Loucy (cell line): ENCODE measurements around the gene CEP44.
"Not testable (repeated sequence)": the region's sequence is repeated elsewhere in the genome, so short reads cannot be mapped to it uniquely, and the experiment has no call there.

Source experiments
- H2AFZ ChIP-seq: fragments of 200-600 bp; sonication (generic); 2 replicates; pipeline ENCODE4 v1.6.0; 2016; ENCODE audit warnings: antibody characterized with exemption, mild to moderate bottlenecking, low read length, moderate library complexity
- H3F3A ChIP-seq: fragments of 200-600 bp; 2 replicates; pipeline ENCODE4 v1.6.0; 2016; ENCODE audit warnings: antibody characterized with exemption, low read depth, mild to moderate bottlenecking
- H3K27me3 ChIP-seq: fragments of 200-600 bp; sonication (generic); 2 replicates; pipeline ENCODE4 v1.6.1; 2014; ENCODE audit warnings: low read length, mild to moderate bottlenecking; ENCODE audit not compliant: insufficient read depth, poor library complexity, severe bottlenecking
- H3K36me3 ChIP-seq: fragments of 200-600 bp; sonication (generic); 2 replicates; pipeline ENCODE4 v1.6.1; 2016; ENCODE audit warnings: low read length; ENCODE audit not compliant: insufficient read depth
- H3K4me1 ChIP-seq: fragments of 200-600 bp; sonication (generic); 2 replicates; pipeline ENCODE4 v1.5.1; 2014; ENCODE audit warnings: low read length, mild to moderate bottlenecking; ENCODE audit not compliant: insufficient read depth, poor library complexity, severe bottlenecking
- H3K4me2 ChIP-seq: fragments of 200-600 bp; sonication (generic); 2 replicates; pipeline ENCODE4 v1.6.0; 2014; ENCODE audit warnings: antibody characterized with exemption, low read length, low read depth, mild to moderate bottlenecking; ENCODE audit not compliant: poor library complexity, severe bottlenecking
- H3K4me3 ChIP-seq: fragments of 200-600 bp; sonication (generic); 2 replicates; pipeline ENCODE4 v1.5.1; 2014; ENCODE audit warnings: low read length, mild to moderate bottlenecking, mixed read lengths; ENCODE audit not compliant: poor library complexity, severe bottlenecking
- H3K79me2 ChIP-seq: fragments of 200-600 bp; sonication (generic); 2 replicates; pipeline ENCODE4 v1.6.1; 2014; ENCODE audit warnings: low read length; ENCODE audit not compliant: insufficient read depth
- H3K9ac ChIP-seq: fragments of 200-600 bp; sonication (generic); 2 replicates; pipeline ENCODE4 v1.6.0; 2014; ENCODE audit warnings: mild to moderate bottlenecking, low read depth, low read length, moderate library complexity; ENCODE audit not compliant: poor library complexity, severe bottlenecking
- H3K9me2 ChIP-seq: fragments of 200-600 bp; sonication (generic); replicated peaks from 2 replicates; pipeline ENCODE4 v1.6.1; 2016; ENCODE audit warnings: low read depth, low read length, mixed read lengths
- H3K9me3 ChIP-seq: fragments of 200-600 bp; sonication (generic); 2 replicates; pipeline ENCODE4 v1.6.1; 2014; ENCODE audit warnings: mild to moderate bottlenecking, antibody characterized with exemption, low read length, low read depth; ENCODE audit not compliant: insufficient read depth
- H4K20me1 ChIP-seq: fragments of 200-600 bp; sonication (generic); 2 replicates; pipeline ENCODE4 v1.6.0; 2014; ENCODE audit warnings: antibody characterized with exemption, low read length, mild to moderate bottlenecking; ENCODE audit not compliant: insufficient read depth, poor library complexity, severe bottlenecking
- CTCF ChIP-seq: fragments of 200-600 bp; sonication (generic); conservative IDR thresholded peaks from 2 replicates; pipeline ENCODE4 v1.5.1; 2014; ENCODE audit warnings: mild to moderate bottlenecking, antibody characterized with exemption, low read length
- EZH2phosphoT487 ChIP-seq: fragments of 200-600 bp; IDR thresholded peaks from 2 replicates; pipeline ENCODE4 v1.6.1; 2018; ENCODE audit warnings: antibody characterized with exemption, mild to moderate bottlenecking, moderate library complexity, borderline replicate concordance

CEP44 gene

GRCh38 chr4:174286870-174287269 lies 3.2 kb downstream of the CEP44 start:
- Histone ChIP-seq H3K27me3 (no peaks in the 10 kb centered on the region), H3K36me3 (peaks cover under 1% of the 10 kb centered on the region; the same call in 1 of the 2 replicates), H4K20me1 (peaks cover 27% of the 10 kb centered on the region), H3K9me2 (no peaks in the 10 kb centered on the region), H3K4me3 (peak overlapping the region; percentile 88), H3K79me2 (peaks cover 86% of the 10 kb centered on the region), H3K4me1 (peaks cover 51% of the 10 kb centered on the region), H3F3A (no peaks in the 10 kb centered on the region), H3K9me3 (peaks cover 5% of the 10 kb centered on the region), H3K9ac (peak overlapping the region; percentile 95), H3K4me2 (peak overlapping the region; percentile 86), H2AFZ (no peak overlapping the region)
- TF ChIP-seq EZH2phosphoT487 (no peak), CTCF (no peak)

- Histone ChIP-seq H4K20me1 (peaks cover 7% of the 10 kb centered on the region), H3K4me3 (no peak overlapping the region), H3K9ac (no peak overlapping the region), H2AFZ (no peak overlapping the region), H3K36me3 (peaks cover 18% of the 10 kb centered on the region), H3K4me1 (peaks cover 11% of the 10 kb centered on the region), H3K27me3 (peaks cover 4% of the 10 kb centered on the region), H3K9me3 (peaks cover 24% of the 10 kb centered on the region), H3K9me2 (no peaks in the 10 kb centered on the region), H3K79me2 (peaks cover 72% of the 10 kb centered on the region), H3K4me2 (no peak overlapping the region), H3F3A (no peaks in the 10 kb centered on the region)
- TF ChIP-seq CTCF (no peak), EZH2phosphoT487 (no peak)
Observed at GRCh38 chr4:174292473-174292872, 8.8 kb downstream of the CEP44 start.

GRCh38 chr4:174294641-174295040 lies 10.9 kb downstream of the CEP44 start:
- H3K4me3 ChIP-seq, H2AFZ ChIP-seq, H3F3A ChIP-seq, H3K4me2 ChIP-seq, H3K27me3 ChIP-seq, H3K9ac ChIP-seq, H3K4me1 ChIP-seq, H4K20me1 ChIP-seq, H3K9me2 ChIP-seq: not testable (repeated sequence)
- H3K79me2 ChIP-seq: peaks cover 60% of the 10 kb centered on the region
- peaks cover 24% of the 10 kb centered on the region for H3K9me3 ChIP-seq
- H3K36me3 ChIP-seq: peaks cover 27% of the 10 kb centered on the region

GRCh38 chr4:174295142-174295541 lies 11.4 kb downstream of the CEP44 start:
- H3K79me2 ChIP-seq: peaks cover 55% of the 10 kb centered on the region
- not testable (repeated sequence) for H2AFZ ChIP-seq, H3K9ac ChIP-seq, H3K4me1 ChIP-seq, H3K4me2 ChIP-seq, H4K20me1 ChIP-seq, H3K9me2 ChIP-seq, H3F3A ChIP-seq, H3K4me3 ChIP-seq, H3K27me3 ChIP-seq
- H3K36me3 ChIP-seq: peaks cover 32% of the 10 kb centered on the region
- H3K9me3 ChIP-seq: peaks cover 24% of the 10 kb centered on the region
